ENCODE measurements around the gene TMEM60.
"Not testable (repeated sequence)": the region's sequence is repeated elsewhere in the genome, so short reads cannot be mapped to it uniquely, and the experiment has no call there.

The TMEM60 gene

GRCh38 chr7:77798394-77799077, at the start of gene TMEM60, which contains the start of gene PHTF2:
Gene TMEM60, minus strand, starts transcription at chr7:77798434. Its CDS starts 4,061 bp downstream, at chr7:77794373.
Gene PHTF2, plus strand, starts transcription at chr7:77798773.
- DNase-seq: peak; percentile 83 to 92 (median 90)

- DNase-seq: no peak
Measured at GRCh38 chr7:77846317-77847092, 48.3 kb upstream of the TMEM60 start.

- DNase-seq: no peak
Measured at GRCh38 chr7:77843194-77843593, 45.0 kb upstream of the TMEM60 start.

- DNase-seq: no peak
Measured at GRCh38 chr7:77839919-77840318, 41.7 kb upstream of the TMEM60 start.

GRCh38 chr7:77838929-77839491, 40.8 kb upstream of the TMEM60 start:
- DNase-seq: no peak

GRCh38 chr7:77837966-77838365, 39.7 kb upstream of the TMEM60 start:
- DNase-seq: no peak

- DNase-seq: no peak
Measured at GRCh38 chr7:77837275-77837674, 39.0 kb upstream of the TMEM60 start.

GRCh38 chr7:77836425-77836824, 38.2 kb upstream of the TMEM60 start:
- not testable (repeated sequence) for DNase-seq

- no peak for DNase-seq
Measured at GRCh38 chr7:77833136-77833535, 34.9 kb upstream of the TMEM60 start.

- no peak for DNase-seq
Measured at GRCh38 chr7:77831953-77832352, 33.7 kb upstream of the TMEM60 start.

- no peak for DNase-seq
Measured at GRCh38 chr7:77831481-77831880, 33.2 kb upstream of the TMEM60 start.

- DNase-seq: no peak
Measured at GRCh38 chr7:77830649-77831355, 32.6 kb upstream of the TMEM60 start.

- no peak for DNase-seq
Measured at GRCh38 chr7:77827999-77828398, 29.8 kb upstream of the TMEM60 start.

- no peak for DNase-seq
Measured at GRCh38 chr7:77826300-77826699, 28.1 kb upstream of the TMEM60 start.

- DNase-seq: no peak
Measured at GRCh38 chr7:77825131-77825530, 26.9 kb upstream of the TMEM60 start.

- DNase-seq: no peak
Measured at GRCh38 chr7:77824636-77825035, 26.4 kb upstream of the TMEM60 start.

GRCh38 chr7:77823787-77824186, 25.6 kb upstream of the TMEM60 start:
- DNase-seq: no peak

- DNase-seq: no peak
Measured at GRCh38 chr7:77822269-77822668, 24.0 kb upstream of the TMEM60 start.

GRCh38 chr7:77820967-77821366, 22.7 kb upstream of the TMEM60 start:
- no peak for DNase-seq

- no peak for DNase-seq
Measured at GRCh38 chr7:77819021-77819420, 20.8 kb upstream of the TMEM60 start.

- DNase-seq: no peak
Measured at GRCh38 chr7:77813180-77813579, 14.9 kb upstream of the TMEM60 start.

GRCh38 chr7:77812290-77812685, 14.1 kb upstream of the TMEM60 start:
- DNase-seq: no peak
